Chondrocyte (in vitro differentiated cells): ENCODE results near the gene GAPDHS. TPM values are rescaled to one million over a fixed set of nuclear protein-coding genes. Genes with fewer than 3 reads are reported as not detected.

Source experiments
- DNase-seq: peaks from one replicate; pipeline ENCODE4 v3.0.0; 2021; ENCODE audit warnings: mixed read lengths, low spot score
- H3K27ac Mint-ChIP-seq: one replicate; pipeline ENCODE4 v1.8.0; 2021; ENCODE audit warnings: mild to moderate bottlenecking, moderate library complexity, mixed read lengths; ENCODE audit not compliant: unreplicated experiment
- H3K27me3 Mint-ChIP-seq: 2 replicates; pipeline ENCODE4 v1.8.0; 2021; ENCODE audit warnings: low read depth, mixed read lengths
- H3K36me3 Mint-ChIP-seq: 2 replicates; pipeline ENCODE4 v1.8.0; 2021; ENCODE audit warnings: low read depth, mixed read lengths
- H3K4me1 Mint-ChIP-seq: 2 replicates; pipeline ENCODE4 v1.8.0; 2021; ENCODE audit warnings: low read depth, mild to moderate bottlenecking, mixed read lengths
- H3K4me3 Mint-ChIP-seq: one replicate; pipeline ENCODE4 v1.8.0; 2021; ENCODE audit warnings: mild to moderate bottlenecking, moderate library complexity, mixed read lengths; ENCODE audit not compliant: unreplicated experiment
- H3K9me3 Mint-ChIP-seq: 2 replicates; pipeline ENCODE4 v1.8.0; 2021; ENCODE audit warnings: low read depth, mixed read lengths
- total RNA-seq: library from RNA; stranded (reverse); gene quantifications from 3 replicates; pipeline ENCODE4 v1.2.1, GENCODE V29; 2021
- TF ChIP-seq, protein P1 (sequence below): fragments of 200-600 bp; sonication (generic); IDR thresholded peaks from 2 replicates; pipeline ENCODE4 v1.5.0; 2021; ENCODE audit warnings: antibody characterized with exemption, mild to moderate bottlenecking, moderate library complexity

The GAPDHS gene
- total RNA-seq, 1 donor from 2014 or later: not detected

GRCh38 chr19:35528218-35529038, 4.8 kb upstream of the GAPDHS start, which contains the start of gene SBSN:
SBSN (minus strand) TSS chr19:35528311; CDS start chr19:35528281, 30 bp downstream.
- Mint-ChIP-seq H3K27me3 (peaks cover 13% of the 10 kb centered on the region), H3K36me3 (no peaks in the 10 kb centered on the region), H3K9me3 (no peaks in the 10 kb centered on the region), H3K27ac (no peak within 1 kb of the TSS), H3K4me1 (no peaks in the 10 kb centered on the region), H3K4me3 (no peak within 1 kb of the TSS)
- no peak for DNase-seq
- TF ChIP-seq, protein P1, sequence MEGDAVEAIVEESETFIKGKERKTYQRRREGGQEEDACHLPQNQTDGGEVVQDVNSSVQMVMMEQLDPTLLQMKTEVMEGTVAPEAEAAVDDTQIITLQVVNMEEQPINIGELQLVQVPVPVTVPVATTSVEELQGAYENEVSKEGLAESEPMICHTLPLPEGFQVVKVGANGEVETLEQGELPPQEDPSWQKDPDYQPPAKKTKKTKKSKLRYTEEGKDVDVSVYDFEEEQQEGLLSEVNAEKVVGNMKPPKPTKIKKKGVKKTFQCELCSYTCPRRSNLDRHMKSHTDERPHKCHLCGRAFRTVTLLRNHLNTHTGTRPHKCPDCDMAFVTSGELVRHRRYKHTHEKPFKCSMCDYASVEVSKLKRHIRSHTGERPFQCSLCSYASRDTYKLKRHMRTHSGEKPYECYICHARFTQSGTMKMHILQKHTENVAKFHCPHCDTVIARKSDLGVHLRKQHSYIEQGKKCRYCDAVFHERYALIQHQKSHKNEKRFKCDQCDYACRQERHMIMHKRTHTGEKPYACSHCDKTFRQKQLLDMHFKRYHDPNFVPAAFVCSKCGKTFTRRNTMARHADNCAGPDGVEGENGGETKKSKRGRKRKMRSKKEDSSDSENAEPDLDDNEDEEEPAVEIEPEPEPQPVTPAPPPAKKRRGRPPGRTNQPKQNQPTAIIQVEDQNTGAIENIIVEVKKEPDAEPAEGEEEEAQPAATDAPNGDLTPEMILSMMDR: no peak

DNA sequence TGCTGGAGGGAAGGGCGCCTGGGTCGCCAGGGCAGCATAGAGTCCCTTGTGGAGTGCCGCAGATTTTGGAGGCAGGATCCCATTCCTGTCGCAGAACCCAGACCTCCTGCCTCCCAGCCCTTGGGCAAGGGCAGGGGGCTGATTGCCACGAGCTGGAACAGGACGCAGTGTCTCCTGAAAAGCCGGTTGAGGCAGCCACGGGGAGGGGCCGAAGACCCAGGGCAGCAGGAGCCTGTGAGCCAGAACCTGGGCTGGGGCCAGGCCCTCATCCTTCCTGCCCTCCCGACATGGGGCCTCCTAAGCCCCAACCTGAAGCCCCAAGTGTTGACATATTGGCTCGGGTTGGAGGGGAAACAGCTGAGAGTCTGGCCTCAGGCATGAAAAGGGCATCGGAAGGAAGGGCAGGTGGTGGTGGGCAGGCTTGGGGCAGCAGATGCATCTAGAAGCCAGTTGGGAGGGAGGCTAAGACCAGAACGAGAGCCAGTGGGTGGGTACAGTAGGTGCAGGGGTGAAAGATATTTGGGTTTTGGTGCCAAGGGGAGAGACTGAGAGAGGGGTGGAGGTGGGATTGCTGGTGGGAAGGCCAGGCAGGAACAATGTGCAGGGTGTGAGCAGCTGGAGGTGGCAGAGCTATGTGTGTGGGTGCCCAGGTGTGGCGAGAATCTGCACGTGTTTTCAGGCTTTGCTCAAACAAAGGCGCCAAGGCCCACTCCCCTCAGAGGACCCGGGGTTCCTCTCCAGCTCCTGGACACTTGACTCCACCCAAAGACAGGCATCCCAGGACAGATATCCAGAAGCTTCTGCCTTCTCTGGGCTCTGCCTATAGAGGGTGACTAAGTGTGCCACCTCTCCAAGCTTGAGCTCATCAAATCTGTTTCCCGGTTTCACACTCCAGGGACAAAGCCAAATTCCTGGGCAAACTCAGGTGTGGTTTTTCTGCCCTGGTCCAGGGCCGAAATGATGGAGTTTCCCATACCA, 3.7 kb upstream of the GAPDHS start:
- Mint-ChIP-seq H3K36me3 (no peaks in the 10 kb centered on the region), H3K27me3 (peaks cover 9% of the 10 kb centered on the region), H3K9me3 (no peaks in the 10 kb centered on the region), H3K4me1 (no peaks in the 10 kb centered on the region), H3K27ac (no peak overlapping the region), H3K4me3 (no peak overlapping the region)
- TF ChIP-seq, protein P1: no peak
- DNase-seq: no peak

DNA sequence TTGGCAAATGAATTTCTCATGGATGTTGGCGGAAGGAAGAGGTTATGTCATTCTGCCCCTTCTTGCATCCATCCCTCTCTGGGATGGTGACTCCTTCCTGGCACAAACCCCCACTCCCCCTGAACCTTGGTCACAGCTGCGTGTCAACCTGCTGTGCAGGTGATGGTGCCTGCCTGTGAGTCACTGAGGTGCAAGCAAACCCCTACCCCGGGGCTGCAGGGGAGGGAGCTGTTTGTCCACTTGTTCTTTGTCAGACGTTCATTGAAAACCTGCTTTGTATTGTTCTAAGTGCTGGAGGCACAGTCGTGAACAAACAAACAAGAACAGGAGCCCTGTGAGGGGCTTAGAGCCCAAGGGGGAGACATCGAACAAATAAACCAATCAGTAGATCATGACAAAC, 2.0 kb upstream of the GAPDHS start:
- no peak for DNase-seq
- Mint-ChIP-seq H3K4me3 (no peak overlapping the region), H3K27ac (no peak overlapping the region), H3K27me3 (peaks cover 1% of the 10 kb centered on the region), H3K9me3 (no peaks in the 10 kb centered on the region), H3K36me3 (no peaks in the 10 kb centered on the region), H3K4me1 (no peaks in the 10 kb centered on the region)
- TF ChIP-seq, protein P1: no peak

- DNase-seq: no peak
- H3K4me1 Mint-ChIP-seq: no peaks in the 10 kb centered on the region
- H3K9me3 Mint-ChIP-seq: no peaks in the 10 kb centered on the region
- peaks cover 1% of the 10 kb centered on the region for H3K27me3 Mint-ChIP-seq
- no peak overlapping the region for H3K27ac Mint-ChIP-seq
- TF ChIP-seq, protein P1: no peak
- H3K4me3 Mint-ChIP-seq: no peak overlapping the region
- H3K36me3 Mint-ChIP-seq: no peaks in the 10 kb centered on the region
Observed at GRCh38 chr19:35533822-35534392, 651 bp downstream of the GAPDHS start.
